Stimulated activated CD8-positive, alpha-beta memory T cell treated with anti-CD3 and anti-CD28 coated beads, Interleukin-7, amount 100 ng/mL, for 48 hours (primary cell): ENCODE measurements around the gene TPST1.
"Not testable (repeated sequence)": the region's sequence is repeated elsewhere in the genome, so short reads cannot be mapped to it uniquely, and the experiment has no call there.

Experiments used
- DNase-seq, 2 donors: peaks; one replicate each; pipeline ENCODE4 v3.0.0-alpha.2; 2020; ENCODE audit warnings: low read depth in 1 of 2; ENCODE audit errors: extremely low read depth in 1 of 2

TPST1 gene

DNA sequence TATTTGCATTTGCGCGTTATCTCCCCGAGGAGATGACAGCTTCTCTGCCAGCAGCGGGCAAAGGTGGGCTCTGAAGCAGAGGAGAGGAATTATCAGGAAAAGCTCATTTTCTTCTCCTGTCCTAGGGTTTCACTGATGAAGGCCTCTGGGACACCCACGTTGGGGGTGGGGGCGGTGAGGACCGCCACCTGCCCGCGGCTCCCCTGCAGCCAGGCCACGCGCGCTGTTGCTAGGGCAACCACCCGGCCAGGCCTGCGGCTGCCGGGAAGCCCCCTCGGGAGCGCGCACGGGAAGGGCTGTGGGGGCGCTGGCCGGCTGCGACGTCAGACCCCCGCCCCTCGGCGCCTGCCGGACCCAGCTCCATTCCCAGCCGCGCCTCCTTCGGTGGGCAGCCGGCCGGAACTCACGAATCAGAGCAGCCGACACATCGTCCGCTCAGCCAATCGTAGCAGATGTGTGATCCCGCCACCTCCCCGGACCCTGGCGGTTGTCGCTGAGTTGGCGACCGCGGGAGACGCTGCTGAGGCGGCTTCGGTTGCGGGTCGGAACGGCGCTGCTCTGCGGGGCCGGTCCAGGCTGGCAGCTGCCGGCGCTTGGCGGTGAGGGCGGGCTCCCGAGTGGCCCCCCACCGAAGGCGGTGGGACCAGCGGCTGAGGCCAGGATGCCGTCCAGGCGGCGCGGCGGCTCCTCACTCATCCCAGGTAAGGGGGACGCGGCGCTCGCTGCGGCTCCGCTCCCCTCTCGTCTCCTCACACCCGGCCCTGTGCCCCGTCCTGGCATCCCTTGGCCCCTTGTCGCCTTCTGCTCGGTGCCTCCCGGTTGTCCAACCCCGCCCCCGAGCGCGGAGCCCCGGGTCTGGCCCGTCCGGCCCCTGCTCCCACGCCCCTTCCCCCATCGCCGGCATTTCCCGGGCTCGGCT is at the start of gene TPST1:
Gene TPST1, plus strand, starts transcription at position 513 of the 919 bp plus-strand sequence. CDS start 35,092 bp downstream, outside the sequence.
- DNase-seq, result peak; percentile 72 to 74

DNA sequence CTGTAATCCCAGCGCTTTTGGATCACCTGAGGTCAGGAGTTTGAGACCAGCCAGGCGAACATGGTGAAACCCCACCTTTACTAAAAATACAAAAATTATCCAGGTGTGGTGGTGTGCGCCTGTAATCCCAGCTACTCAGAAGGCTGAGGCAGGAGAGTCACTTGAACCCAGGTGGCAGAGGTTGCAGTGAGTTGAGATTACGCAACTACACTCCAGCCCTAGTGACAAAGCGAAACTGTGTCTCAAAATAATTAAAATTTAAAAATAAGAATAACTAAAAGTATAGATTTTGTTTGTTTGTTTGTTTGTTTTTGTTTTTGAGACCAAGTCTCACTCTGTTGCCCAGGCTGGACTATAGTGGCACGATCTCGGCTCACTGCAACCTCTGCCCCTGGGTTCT is 49.1 kb upstream of the TPST1 start:
- not testable (repeated sequence) for DNase-seq

DNA sequence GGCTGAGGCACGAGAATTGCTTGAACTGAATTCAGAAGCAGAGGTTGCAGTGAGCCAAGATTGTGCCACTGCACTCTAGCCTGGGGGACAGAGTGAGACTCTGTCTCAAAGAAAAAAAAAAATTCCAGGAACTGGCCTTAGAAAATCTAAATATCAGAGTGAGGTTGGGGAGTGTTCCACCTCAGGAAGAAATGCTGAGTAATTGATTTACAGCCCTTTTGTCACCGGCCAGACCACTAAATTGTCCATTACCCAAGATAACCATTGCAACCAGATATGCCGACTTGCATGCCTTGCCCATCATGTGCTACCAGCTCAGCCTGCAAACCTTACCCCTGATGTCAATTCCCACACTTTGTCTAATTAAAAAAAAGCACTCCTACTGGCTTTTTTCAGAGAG is 48.1 kb upstream of the TPST1 start:
- no peak for DNase-seq

DNA sequence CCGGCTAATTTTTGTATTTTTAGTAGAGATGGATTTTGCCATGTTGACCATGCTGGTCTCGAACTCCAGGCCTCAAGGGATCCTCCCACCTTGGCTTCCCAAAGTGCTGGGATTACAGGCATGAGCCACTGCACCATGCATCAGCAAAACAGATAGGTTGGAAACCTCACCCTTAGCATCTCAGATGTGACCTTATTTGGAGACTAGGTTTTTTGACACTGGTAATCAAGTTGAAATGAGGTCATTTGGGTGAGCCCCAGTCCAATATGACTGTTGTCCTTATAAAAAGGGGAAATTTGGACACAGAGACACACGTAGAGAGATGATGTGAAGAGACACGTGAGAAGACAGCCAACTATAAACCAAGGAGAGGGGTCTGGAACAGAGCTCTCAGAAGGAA is 42.5 kb upstream of the TPST1 start:
- no peak for DNase-seq

DNA sequence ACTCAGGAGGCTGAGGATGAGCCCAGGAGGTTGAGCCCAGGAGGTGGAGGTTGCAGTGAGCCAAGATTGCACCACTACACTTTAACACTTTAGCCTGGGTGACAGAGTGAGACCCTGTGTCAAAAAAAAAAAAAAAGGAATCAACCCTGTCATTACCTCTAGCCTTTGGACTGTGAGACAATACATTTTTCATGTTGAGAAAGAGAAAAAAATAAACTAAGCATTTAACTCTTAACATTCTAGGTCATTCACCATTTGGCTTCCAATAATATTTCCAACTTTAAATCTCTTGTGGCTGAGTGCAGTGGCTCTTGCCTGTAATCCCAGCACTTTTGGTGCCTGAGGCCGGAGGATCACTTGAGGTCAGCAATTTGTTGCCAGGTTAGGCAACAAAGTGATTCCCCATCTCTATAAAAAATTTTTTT is 41.9 kb upstream of the TPST1 start:
- no peak for DNase-seq

DNA sequence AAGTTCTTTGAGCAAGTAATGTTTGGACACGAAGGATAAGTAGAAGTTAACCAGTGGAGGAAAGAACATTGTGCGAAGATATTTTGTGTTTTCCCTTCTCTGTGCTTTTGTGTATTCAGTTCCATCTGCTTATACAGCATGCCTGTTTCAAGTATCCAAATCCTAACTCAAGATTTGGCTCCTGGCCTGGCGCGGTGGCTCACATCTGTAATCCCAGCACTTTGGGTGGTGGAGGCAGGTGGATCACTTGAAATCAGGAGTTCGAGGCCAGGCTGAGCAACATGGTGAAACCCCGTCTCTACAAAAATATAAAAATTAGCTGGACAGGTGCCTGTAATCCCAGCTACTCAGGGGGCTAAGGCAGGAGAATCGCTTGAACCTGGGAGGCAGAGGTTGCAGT is 40.8 kb upstream of the TPST1 start:
- no peak for DNase-seq

DNA sequence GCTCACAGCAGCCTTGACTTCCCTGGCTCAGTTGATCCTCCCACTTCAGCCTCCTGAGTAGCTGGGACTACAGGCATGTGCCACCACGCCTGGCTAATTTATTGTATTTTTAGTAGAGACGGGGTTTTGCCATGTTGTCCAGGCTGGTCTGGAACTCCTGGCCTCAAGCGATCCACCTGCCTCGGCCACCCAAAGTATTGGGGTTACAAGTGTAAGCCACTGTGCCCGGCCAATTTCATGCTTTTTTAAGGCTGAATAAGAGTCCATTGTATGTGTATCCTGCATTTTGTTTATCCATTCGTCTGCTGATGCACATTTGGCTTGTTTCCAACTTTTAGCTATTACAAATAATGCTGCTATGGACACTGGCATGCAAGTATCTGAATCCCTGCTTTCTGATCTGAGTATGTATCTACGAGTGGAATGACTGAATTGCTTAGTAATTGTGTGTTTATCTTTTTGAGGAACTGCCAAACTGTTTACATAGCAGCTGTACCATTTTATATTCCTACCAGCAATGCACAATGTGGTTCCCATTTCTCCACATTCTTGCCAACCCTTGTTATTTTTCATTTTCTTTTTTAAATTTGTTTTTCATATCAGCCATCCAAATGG is 37.3 kb upstream of the TPST1 start:
- no peak for DNase-seq

DNA sequence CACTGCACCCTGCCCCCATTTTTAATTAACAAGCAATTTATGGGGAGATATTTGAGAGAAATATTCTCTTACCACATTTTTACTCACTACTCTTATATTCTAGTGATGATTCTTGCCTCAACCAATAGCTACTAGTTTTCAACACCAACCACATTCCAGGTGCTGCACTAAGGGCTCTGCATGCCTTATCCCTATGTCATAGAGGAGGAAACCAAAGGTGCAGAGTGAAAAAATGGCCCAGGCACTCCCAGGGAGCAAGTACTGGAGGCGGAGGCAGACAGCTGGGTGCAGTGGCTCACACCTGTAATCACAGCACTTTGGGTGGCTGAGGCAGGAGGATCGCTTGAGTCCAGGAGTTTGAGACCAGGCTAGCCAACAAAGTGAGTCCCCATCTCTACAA is 35.5 kb upstream of the TPST1 start:
- no peak for DNase-seq

DNA sequence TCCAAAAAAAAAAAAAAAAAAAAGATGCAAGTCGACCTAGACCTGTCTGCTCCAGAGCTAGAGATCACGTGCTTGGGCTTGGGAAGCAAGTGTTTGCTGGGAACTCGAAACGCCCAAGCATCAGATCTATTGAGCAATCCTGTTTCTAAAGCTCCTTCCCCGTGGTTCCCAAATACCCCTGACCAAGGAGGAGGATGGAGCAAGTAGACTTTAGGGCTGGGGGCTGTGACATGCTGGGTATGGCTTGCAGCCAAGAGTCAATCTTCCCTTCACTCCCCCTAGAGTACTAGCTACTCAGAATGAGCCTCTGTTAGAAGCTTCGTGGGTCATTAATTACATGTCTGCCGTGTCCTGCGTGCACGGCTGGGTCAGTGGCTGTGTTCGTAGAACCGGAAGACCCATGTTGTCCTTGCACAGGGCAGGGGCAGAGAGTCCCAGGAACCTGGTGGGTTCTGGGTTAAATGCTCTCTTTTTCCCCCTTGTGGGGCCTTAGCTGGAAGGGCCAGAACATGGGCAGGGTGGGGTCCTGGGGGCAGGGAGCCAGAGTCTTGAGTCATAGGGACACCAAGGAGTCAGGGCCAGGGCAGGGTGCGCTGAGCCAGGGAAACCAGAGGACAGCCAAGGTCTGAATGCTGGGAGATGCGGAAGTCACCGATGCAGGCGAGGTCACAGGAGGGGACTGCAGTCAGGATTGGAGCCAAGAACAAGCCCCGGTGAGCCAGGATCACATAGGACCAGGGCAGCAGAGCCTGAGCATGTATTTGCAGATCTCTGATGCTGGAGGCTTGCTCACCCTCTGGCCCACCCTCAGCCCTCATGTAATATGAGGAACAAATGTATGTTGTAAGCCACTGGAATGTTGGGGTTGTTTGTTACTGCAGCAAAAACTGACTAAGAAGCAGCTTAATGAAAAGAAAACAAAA is 34.6 kb upstream of the TPST1 start:
- DNase-seq, result no peak

DNA sequence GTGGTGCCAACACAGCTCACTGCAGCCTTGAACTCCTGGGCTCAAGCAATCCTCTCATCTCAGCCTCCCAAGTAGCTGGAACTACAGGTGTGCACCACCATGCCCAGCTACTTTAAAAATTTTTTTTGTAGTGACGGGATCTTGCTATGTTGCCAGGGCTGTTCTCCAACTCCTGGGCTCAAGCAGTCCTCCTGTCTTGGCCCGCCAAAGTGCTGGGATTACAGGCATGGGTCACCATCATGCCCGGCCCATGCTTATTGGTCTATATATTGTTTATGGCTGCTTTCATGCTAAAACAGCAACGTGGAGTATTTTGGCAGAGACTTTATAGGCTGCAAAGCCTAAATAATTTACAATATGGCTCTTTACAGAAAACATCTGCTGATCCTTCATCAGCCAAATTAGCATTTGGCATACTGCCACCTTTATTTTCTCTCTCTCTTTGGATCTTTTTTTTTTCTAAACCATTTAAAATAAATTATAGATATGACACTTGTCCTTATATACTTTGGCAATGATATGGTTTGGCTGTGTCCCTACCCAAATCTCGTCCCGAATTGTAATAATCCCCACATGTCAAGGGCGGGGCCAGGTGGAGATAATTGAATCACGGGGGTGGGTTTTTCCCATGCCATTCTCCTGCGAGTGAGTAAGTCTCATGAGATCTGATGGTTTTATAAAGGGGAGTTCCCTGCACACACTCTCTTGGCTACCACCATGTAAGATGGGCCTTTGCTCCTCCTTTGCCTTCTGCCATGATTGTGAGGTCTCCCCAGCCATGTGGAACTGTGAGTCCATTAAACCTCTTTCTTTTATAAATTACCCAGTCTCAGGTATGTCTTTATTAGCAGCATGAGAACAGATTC is 32.4 kb upstream of the TPST1 start:
- DNase-seq, result not testable (repeated sequence)

DNA sequence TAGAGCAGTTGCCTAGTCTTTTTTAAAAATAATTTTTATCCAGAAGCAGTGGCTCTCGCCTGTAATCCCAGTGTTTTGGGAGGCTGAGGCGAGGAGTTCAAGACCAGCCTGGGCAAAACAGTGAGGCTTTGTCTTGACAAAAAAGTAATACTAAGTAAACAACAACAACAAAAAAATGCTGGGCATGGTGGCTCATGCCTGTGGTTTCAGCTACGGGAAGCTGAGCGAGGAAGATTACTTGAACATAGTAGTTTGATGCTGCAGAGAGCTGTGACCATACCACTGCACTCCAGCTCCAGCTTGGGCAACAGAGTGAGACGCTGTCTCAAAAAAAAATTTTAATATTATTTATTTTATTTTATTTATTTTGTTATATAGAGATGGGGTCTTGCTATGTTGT is 31.3 kb upstream of the TPST1 start:
- no peak for DNase-seq

DNA sequence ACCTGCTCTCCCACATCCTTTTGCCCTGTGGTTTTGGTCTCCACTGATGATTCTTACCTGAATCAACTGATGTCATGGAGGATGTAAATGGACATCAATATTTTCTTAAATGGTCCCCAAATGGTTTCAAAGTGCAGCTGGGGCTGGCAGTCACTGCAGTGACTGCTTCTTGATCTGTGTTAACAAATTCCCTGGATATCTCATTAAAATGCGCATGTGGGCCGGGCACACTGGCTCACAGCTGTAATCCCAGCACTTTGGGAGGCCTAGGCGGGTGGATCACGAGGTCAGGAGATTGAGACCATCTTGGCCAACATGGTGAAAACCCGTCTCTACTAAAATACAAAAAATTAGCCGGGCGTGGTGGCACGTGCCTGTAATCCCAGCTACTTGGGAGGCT is 30.1 kb upstream of the TPST1 start:
- not testable (repeated sequence) for DNase-seq

DNA sequence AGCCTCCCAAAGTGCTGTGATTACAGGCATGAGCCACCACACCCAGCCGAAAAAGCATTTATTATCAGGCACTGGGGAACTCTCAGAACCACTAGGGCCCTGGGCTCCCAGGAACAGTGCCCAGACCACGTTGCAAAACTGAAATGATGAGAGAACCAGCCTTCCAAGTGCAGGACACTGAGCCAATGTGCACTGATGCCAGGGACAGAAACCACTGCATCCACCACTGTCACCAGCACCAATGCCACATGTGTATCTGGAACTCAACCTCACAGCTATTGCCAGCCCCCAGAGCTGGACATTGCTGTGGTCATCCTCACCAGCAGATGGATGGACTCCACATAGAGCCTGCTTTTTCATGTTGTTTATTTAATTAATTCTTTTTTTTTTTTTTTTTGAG is 28.2 kb upstream of the TPST1 start:
- DNase-seq, result no peak

DNA sequence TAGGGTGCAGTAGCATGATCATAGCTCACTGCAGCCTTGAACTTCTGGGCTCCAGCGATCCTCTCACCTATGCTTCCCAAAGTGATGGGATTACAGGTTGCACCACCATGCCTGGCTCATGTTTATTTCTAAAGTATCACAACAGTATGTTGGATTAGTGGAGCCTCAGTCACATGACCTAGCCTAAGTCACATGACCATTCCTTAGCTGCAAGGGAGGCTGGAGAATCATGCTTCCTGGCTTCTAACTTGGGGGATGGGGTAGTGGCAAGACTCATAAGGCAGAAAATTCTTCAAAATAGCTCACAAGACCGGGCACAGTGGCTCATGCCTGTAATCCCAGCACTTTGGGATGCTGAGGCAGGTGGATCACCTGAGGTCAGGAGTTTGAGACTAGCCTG is 26.9 kb upstream of the TPST1 start:
- no peak for DNase-seq

DNA sequence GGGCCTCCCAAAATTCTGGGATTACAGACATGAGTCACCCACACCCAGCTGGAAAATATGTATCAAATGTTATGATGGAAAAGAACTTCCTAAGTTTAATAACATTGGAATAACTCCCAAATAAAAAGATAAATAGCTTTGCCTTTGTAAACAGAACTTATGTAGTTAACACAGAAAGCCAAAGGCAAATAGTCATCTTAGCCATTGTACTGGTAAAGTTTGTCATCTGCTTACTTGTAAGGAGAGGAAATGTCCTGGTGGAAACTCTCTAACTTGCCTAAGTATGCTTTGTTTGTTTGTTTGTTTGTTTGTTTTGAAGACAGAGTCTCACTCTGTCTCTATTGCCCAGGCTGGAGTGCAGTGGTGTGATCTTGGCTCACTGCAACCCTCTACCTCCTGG is 23.8 kb upstream of the TPST1 start:
- DNase-seq, result no peak

DNA sequence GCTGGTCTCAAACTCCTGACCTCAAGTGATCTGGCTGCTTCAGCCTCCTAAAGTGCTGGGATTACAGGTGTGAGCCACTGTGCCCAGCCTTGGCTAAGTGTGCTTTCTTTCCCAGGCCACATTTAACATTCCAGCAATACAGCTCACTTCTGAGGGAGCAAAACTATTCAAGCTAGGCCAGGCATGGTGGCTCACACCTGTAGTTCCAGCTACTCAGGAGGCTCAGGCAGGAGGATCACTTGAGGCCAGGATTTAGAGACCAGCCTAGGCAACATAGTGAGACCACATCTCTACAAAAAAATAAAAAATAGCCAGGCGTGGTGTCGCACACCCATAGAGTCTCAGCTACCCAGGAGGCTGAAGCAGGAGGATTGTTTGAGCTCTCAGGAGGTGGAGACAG is 23.3 kb upstream of the TPST1 start:
- no peak for DNase-seq

DNA sequence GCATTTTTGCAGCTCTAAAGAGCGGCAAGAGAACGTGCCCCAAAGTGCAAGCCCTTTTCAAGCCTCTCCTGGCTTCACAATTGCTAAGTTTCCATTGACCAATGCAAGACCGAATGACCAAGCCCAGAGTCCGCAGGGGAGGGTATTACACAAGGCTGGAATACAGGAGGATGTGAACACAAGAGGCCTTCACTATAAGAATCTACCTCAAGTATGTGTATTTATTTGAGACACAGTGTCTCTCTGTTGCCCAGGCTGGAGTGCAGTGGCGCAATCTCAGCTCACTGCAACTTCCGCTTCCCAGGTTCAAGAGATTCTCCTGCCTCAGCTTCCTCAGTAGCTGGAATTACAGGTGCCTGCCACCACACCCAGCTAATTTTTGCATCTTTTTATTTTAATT is 22.2 kb upstream of the TPST1 start:
- no peak for DNase-seq

DNA sequence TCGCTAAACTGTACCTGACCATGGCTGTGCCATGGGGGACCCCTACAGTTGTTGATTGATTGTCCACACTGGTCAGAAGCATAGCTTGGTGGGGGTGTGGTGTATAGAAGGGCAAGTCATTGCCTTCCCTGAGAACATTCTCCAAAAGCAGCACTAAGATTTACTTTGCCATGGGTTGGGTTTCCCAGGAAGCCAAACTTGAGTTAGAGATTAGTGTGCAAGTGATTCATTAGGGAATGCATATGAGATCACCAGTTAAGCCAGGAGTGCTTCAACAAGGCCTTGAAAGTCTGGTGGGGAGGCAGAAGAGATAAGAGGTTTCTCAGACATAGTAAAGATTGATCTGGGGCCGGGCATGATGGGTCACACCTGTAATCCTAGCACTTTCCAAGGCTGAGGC is 21.4 kb upstream of the TPST1 start:
- no peak for DNase-seq

DNA sequence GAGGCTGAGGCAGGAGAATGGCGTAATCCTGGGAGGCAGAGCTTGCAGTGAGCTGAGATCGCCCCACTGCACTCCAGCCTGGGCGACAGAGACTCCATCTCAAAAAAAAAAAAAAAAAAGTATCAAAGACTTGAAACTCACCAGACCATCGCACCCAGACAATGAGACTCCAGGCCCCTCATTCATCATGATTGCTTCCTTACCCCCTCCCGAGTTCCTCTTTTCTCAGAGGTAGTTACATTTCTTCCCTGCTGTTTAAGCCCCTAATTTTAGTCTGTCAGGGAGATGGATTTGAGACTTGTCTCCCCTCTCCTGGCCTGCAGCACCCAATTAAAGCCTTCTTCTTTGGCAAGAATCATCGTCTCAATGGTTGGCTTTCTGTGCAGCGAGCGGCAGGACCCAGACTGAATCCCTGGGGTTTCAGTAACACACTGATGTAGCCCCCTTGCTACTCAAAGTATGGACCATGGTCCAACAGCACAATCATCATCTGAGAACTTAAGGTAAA is 19.4 kb upstream of the TPST1 start:
- DNase-seq, result no peak

DNA sequence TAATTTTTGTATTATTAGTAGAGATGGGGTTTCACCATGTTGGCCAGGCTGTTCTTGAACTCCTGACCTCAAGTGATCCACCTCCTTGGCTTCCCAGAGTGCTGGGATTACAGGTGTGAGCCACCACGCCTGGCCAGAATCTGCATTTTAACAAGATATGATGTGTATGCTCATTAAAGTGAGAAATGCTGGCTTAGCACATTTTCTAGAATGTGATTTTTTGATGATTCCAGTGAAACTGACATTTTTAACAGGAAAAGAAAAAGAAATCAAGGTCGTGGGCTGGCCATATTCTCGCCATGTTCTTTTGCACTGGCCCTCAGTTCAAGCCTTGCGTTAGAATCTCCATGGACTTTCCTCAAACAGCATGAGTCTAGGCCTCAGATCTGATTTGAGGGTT is 18.1 kb upstream of the TPST1 start:
- no peak for DNase-seq
